CD4-positive, alpha-beta T cell (primary cell): Measurements from ENCODE around the gene HMOX1. TPM values are rescaled to one million over a fixed set of nuclear protein-coding genes. Genes with fewer than 3 reads are reported as not detected.
A peak's percentile ranks its signal among the peaks of the same experiment; 100 is the strongest.

Source experiments
- ATAC-seq: fragments of 200-7000 bp; cut with Tn5 transposase; one replicate; pipeline ENCODE4 v1.10.0; 2022; ENCODE audit warnings: mild to moderate bottlenecking; ENCODE audit not compliant: poor library complexity
- CTCF ChIA-PET: fragments of 350-600 bp; sonication (Branson Sonifier 250); formaldehyde crosslinking; loops from one replicate; lab custom pipeline; 2021; ENCODE audit warnings: antibody characterized with exemption, inconsistent platforms; lab: Charles Lee
- POLR2A ChIA-PET: fragments of 350-600 bp; sonication (Branson Sonifier 250); formaldehyde crosslinking; loops from one replicate; lab custom pipeline; 2021; ENCODE audit warnings: antibody characterized with exemption, inconsistent platforms; lab: Charles Lee
- DNase-seq, 14 experiments: peaks; one replicate each; pipeline ENCODE4 v3.0.0-alpha.2; 2013 to 2020; ENCODE audit warnings: mixed read lengths in 2 of 14
- H3K27ac ChIP-seq, 2 donors: one replicate each; pipeline versions ENCODE4 v1.5.1 to v1.7.0; 2013; ENCODE audit warnings: low read length in 2 of 2, low read depth in 1 of 2, mild to moderate bottlenecking in 1 of 2
- H3K27me3 ChIP-seq, 2 experiments: 1 replicate in 1 of 2; 2 replicates in 1 of 2; pipeline versions ENCODE4 v1.6.1 to v1.7.0; 2013; ENCODE audit warnings: low read length in 2 of 2, control low read depth in 1 of 2, mild to moderate bottlenecking in 1 of 2, moderate library complexity in 1 of 2; ENCODE audit not compliant: insufficient read depth in 2 of 2, control insufficient read depth in 1 of 2
- H3K36me3 ChIP-seq: one replicate; pipeline ENCODE4 v1.6.1; 2013; ENCODE audit warnings: low read length, control low read depth; ENCODE audit not compliant: insufficient read depth
- H3K4me1 ChIP-seq: one replicate; pipeline ENCODE4 v1.6.1; 2013; ENCODE audit warnings: low read length, control low read depth; ENCODE audit not compliant: insufficient read depth
- H3K4me3 ChIP-seq: one replicate; pipeline ENCODE4 v1.5.1; 2013; ENCODE audit warnings: mild to moderate bottlenecking, low read length, moderate library complexity
- H3K9me3 ChIP-seq, 2 experiments: 1 replicate in 1 of 2; 2 replicates in 1 of 2; pipeline versions ENCODE4 v1.6.1 to v1.7.0; 2013; ENCODE audit warnings: low read length in 2 of 2, mild to moderate bottlenecking in 2 of 2, control low read depth in 1 of 2, moderate library complexity in 1 of 2; ENCODE audit not compliant: control insufficient read depth in 1 of 2, insufficient read depth in 1 of 2
- H3K27ac Mint-ChIP-seq: one replicate; pipeline ENCODE4 v1.8.0; 2020; ENCODE audit warnings: mixed read lengths
- H3K27me3 Mint-ChIP-seq: one replicate; pipeline ENCODE4 v1.8.0; 2021; ENCODE audit warnings: mixed read lengths
- H3K36me3 Mint-ChIP-seq: one replicate; pipeline ENCODE4 v1.8.0; 2021; ENCODE audit warnings: low read depth, mixed read lengths
- H3K4me1 Mint-ChIP-seq: one replicate; pipeline ENCODE4 v1.8.0; 2021; ENCODE audit warnings: low read depth, mixed read lengths
- H3K4me3 Mint-ChIP-seq: one replicate; pipeline ENCODE4 v1.8.0; 2020; ENCODE audit warnings: mild to moderate bottlenecking, mixed read lengths
- H3K9me3 Mint-ChIP-seq: one replicate; pipeline ENCODE4 v1.8.0; 2020; ENCODE audit warnings: mixed read lengths
- CTCF ChIP-seq: fragments of 200-600 bp; IDR thresholded peaks from one replicate; pipeline ENCODE4 v1.8.0; 2022; ENCODE audit warnings: antibody characterized with exemption, mild to moderate bottlenecking
- intact Hi-C, 2 experiments: fragments of 100-400 bp; cut with DNase I in 1 of 2; cut with micrococcal nuclease in 1 of 2; formaldehyde crosslinking; loops; one replicate each; pipeline versions ENCODE4 v1.15.1 to v1.9.0; 2023 to 2025; cut with DNase I, micrococcal nuclease
- total RNA-seq, 174 experiments: library from RNA in 2 of 174; stranded (reverse) in 2 of 174; gene quantifications; one replicate each; pipeline ENCODE4 v1.2.3 and lab custom pipeline; 2021 to 2026

The HMOX1 gene
- total RNA-seq, 2 experiments from 2014 or later, result 1.1 to 1.5 TPM

- CTCF ChIA-PET, result interaction anchor here (0.5 kb wide), 1 partner anchor 33 kb away, joined by 3 read pairs; no protein-coding TSS in a partner anchor
- Histone ChIP-seq H3K4me3 (no peak overlapping the region), H3K27me3 (no peaks in the 10 kb centered on the region), H3K4me1 (peaks cover 33% of the 10 kb centered on the region), H3K27ac (no peak overlapping the region), H3K9me3 (no peaks in the 10 kb centered on the region), H3K36me3 (peaks cover 91% of the 10 kb centered on the region)
- H3K4me1 Mint-ChIP-seq, result peaks cover 17% of the 10 kb centered on the region
- H3K27ac Mint-ChIP-seq, result peak overlapping the region; percentile 49
- TF ChIP-seq CTCF, result no peak
- DNase-seq (peak in 1 of 14 experiments; percentile 34), ATAC-seq (peak; percentile 42)
- POLR2A ChIA-PET, result no interaction called here
- no peaks in the 10 kb centered on the region for H3K27me3 Mint-ChIP-seq
- H3K4me3 Mint-ChIP-seq, result no peak overlapping the region
- intact Hi-C loops, result no loop called here
- H3K9me3 Mint-ChIP-seq, result no peaks in the 10 kb centered on the region
- peaks cover 53% of the 10 kb centered on the region for H3K36me3 Mint-ChIP-seq
Measured at GRCh38 chr22:35337932-35338331, 43.0 kb upstream of the HMOX1 start.

GRCh38 chr22:35341090-35341874 lies 39.6 kb upstream of the HMOX1 start:
- H3K4me3 ChIP-seq, result no peak overlapping the region
- peaks cover 81% of the 10 kb centered on the region for H3K36me3 ChIP-seq
- H3K27ac ChIP-seq, result no peak overlapping the region
- no peak overlapping the region for H3K27ac Mint-ChIP-seq
- H3K4me3 Mint-ChIP-seq, result no peak overlapping the region
- intact Hi-C loops, result no loop called here
- peaks cover under 1% of the 10 kb centered on the region for H3K4me1 ChIP-seq
- no peaks in the 10 kb centered on the region for H3K9me3 ChIP-seq
- DNase-seq (peak in 1 of 14 experiments; percentile 7), ATAC-seq (no peak)
- H3K4me1 Mint-ChIP-seq, result peaks cover under 1% of the 10 kb centered on the region
- no peaks in the 10 kb centered on the region for H3K9me3 Mint-ChIP-seq
- TF ChIP-seq CTCF, result no peak
- H3K36me3 Mint-ChIP-seq, result peaks cover 28% of the 10 kb centered on the region
- POLR2A ChIA-PET, result interaction anchor here (1.0 kb wide), 1 partner anchor 42 kb away, joined by 3 read pairs; no protein-coding TSS in a partner anchor
- CTCF ChIA-PET, result no interaction called here
- H3K27me3 Mint-ChIP-seq, result no peaks in the 10 kb centered on the region
- no peaks in the 10 kb centered on the region for H3K27me3 ChIP-seq

GRCh38 chr22:35342390-35342789 lies 38.5 kb upstream of the HMOX1 start:
- Mint-ChIP-seq H3K27me3 (no peaks in the 10 kb centered on the region), H3K4me1 (no peaks in the 10 kb centered on the region), H3K9me3 (no peaks in the 10 kb centered on the region), H3K27ac (no peak overlapping the region), H3K4me3 (no peak overlapping the region), H3K36me3 (peaks cover 26% of the 10 kb centered on the region)
- CTCF ChIA-PET, result no interaction called here
- no peaks in the 10 kb centered on the region for H3K4me1 ChIP-seq
- peaks cover 75% of the 10 kb centered on the region for H3K36me3 ChIP-seq
- no peak overlapping the region for H3K4me3 ChIP-seq
- no peaks in the 10 kb centered on the region for H3K27me3 ChIP-seq
- peak; percentile 18 for ATAC-seq
- no peak for DNase-seq
- intact Hi-C loops, result no loop called here
- TF ChIP-seq CTCF, result no peak
- H3K9me3 ChIP-seq, result no peaks in the 10 kb centered on the region
- POLR2A ChIA-PET, result no interaction called here
- no peak overlapping the region for H3K27ac ChIP-seq
